Type B pancreatic cell (in vitro differentiated cells): ENCODE results near the gene PDE2A. TPM values are rescaled to one million over a fixed set of nuclear protein-coding genes. Genes with fewer than 3 reads are reported as not detected.

Experiments used
- DNase-seq: peaks from one replicate; pipeline ENCODE4 v3.0.0; 2021; ENCODE audit warnings: mixed read lengths; ENCODE audit not compliant: unreplicated experiment; ENCODE audit errors: extremely low spot score
- H3K27ac Mint-ChIP-seq: 2 replicates; pipeline ENCODE4 v1.8.0; 2021; ENCODE audit warnings: mild to moderate bottlenecking, mixed read lengths
- H3K27me3 Mint-ChIP-seq: 2 replicates; pipeline ENCODE4 v1.8.0; 2021; ENCODE audit warnings: mixed read lengths
- H3K36me3 Mint-ChIP-seq: 2 replicates; pipeline ENCODE4 v1.8.0; 2021; ENCODE audit warnings: mixed read lengths
- H3K4me1 Mint-ChIP-seq: one replicate; pipeline ENCODE4 v1.8.0; 2021; ENCODE audit warnings: mixed read lengths; ENCODE audit not compliant: unreplicated experiment
- H3K4me3 Mint-ChIP-seq: 2 replicates; pipeline ENCODE4 v1.8.0; 2021; ENCODE audit warnings: mild to moderate bottlenecking, mixed read lengths
- H3K9me3 Mint-ChIP-seq: 2 replicates; pipeline ENCODE4 v1.8.0; 2021; ENCODE audit warnings: mixed read lengths
- total RNA-seq: library from RNA; stranded (reverse); gene quantifications from 2 replicates; pipeline ENCODE4 v1.2.1, GENCODE V29; 2021; ENCODE audit warnings: low replicate concordance
- TF ChIP-seq, protein P1 (sequence below): fragments of 200-600 bp; sonication (generic); conservative IDR thresholded peaks from 2 replicates; pipeline ENCODE4 v1.5.0; 2021; ENCODE audit warnings: antibody characterized with exemption, mild to moderate bottlenecking

The PDE2A gene
- total RNA-seq, 1 donor from 2014 or later: 2.8 TPM

DNA sequence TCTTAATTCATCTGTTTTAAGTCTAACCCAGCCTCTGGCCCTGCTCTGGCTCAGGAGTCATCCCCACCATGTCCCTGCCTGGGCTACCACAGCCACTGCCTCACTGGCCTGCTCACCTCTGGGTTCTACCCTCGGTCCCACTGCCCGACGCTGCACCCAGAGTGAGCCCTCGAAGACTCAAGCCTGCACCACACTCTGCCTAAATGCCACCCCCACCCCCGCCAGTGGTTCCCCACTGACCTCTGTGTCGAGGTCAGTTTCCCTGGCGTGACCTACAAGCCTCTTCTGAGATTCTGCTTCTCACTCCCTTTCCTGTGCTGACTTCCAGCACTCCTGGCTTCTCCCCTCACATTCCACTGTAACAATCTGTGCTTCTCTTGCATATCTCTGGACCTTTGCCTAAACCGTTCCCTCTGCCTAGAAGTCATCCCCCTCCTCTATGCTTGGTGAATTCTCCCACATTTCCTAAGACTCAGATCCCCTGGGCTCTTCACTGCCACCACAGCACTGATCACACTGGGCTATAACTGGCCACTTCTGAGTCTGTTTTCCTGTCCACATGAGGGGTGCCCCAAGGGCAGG lies 12.5 kb upstream of the PDE2A start:
- peaks cover 9% of the 10 kb centered on the region for H3K4me1 Mint-ChIP-seq
- no peak overlapping the region for H3K4me3 Mint-ChIP-seq
- TF ChIP-seq, protein P1, sequence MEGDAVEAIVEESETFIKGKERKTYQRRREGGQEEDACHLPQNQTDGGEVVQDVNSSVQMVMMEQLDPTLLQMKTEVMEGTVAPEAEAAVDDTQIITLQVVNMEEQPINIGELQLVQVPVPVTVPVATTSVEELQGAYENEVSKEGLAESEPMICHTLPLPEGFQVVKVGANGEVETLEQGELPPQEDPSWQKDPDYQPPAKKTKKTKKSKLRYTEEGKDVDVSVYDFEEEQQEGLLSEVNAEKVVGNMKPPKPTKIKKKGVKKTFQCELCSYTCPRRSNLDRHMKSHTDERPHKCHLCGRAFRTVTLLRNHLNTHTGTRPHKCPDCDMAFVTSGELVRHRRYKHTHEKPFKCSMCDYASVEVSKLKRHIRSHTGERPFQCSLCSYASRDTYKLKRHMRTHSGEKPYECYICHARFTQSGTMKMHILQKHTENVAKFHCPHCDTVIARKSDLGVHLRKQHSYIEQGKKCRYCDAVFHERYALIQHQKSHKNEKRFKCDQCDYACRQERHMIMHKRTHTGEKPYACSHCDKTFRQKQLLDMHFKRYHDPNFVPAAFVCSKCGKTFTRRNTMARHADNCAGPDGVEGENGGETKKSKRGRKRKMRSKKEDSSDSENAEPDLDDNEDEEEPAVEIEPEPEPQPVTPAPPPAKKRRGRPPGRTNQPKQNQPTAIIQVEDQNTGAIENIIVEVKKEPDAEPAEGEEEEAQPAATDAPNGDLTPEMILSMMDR: no peak
- no peaks in the 10 kb centered on the region for H3K9me3 Mint-ChIP-seq
- no peaks in the 10 kb centered on the region for H3K27me3 Mint-ChIP-seq
- peaks cover 4% of the 10 kb centered on the region for H3K36me3 Mint-ChIP-seq
- no peak overlapping the region for H3K27ac Mint-ChIP-seq
- DNase-seq: no peak

DNA sequence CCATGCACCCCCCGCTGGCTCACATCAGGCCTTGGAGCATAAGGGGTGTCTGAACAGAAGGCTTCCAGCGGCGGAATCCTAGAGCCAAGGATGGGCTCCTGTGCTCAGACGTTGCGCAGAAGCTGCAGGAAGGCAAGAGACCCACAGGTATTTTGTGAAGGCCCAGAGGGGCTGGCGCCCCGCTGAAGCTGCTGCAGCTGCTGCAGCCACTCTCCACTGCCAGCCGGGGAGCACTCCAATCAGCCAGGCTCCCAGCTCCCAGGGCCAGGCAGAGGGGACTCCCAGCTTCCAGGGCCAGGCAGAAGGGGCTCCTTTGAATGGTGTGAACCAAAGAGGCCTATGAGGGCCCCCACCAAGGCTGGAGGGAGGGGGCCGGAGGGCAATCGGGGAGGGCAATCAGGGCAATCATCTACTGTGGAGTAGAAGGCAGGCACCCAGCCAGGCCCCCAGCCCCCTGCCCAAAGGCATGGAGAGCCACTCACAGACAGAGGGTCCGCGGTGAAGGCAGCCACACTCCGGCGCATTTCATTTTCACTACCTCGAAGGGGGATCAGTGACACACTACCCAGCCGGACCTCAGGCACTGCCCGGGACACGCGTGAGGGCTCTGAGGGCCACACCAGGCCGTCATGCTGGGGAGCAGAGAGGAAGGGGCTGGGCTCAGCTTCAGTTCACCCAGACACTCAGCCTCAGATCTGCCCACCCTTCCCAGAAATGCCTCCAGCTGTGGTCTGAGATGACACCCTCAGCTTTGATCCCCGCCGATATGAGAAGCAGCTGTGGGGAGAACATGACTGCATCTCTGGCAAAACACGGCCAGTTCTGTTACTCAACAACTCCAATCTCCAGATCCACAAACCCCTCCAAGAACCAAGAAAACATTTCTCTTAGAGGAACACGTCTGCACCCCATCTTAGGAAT lies 11.6 kb upstream of the PDE2A start:
- H3K27me3 Mint-ChIP-seq: no peaks in the 10 kb centered on the region
- H3K36me3 Mint-ChIP-seq: peaks cover 4% of the 10 kb centered on the region
- H3K27ac Mint-ChIP-seq: no peak overlapping the region
- TF ChIP-seq, protein P1: no peak
- no peaks in the 10 kb centered on the region for H3K9me3 Mint-ChIP-seq
- H3K4me3 Mint-ChIP-seq: no peak overlapping the region
- peaks cover 9% of the 10 kb centered on the region for H3K4me1 Mint-ChIP-seq
- DNase-seq: no peak

DNA sequence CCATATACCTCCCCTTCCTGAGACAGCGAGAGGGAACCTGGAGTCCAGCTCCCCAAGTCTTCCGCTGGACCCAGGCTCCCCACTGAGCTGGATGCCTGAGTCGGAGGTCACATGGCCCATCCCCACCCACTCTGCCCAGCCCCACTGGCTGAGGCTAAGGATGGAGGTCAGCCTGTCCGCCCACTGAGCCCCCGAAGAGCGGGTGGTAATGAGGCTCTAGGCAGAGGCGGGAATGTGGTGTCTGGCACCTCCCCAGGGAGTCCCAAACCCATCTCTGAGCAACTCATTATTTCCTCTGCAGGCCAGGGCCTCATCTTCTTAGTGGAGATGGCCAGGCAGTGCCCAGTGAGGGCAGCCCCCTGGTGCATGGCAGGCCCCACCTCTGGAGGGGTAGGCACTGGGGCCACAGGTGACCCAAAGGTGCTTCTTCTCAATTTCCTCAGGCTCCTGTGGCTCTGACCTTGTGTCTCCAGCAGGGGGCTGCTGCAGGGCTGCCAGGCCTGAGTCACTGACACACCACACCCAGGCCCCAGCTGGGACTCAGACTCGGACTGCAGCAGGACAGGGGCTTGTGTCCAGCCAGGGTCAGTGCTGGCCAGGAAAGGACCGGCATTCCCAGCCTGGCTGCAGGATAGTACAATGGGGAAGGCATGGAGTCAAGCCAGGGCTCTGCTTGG lies 10.2 kb upstream of the PDE2A start:
- TF ChIP-seq, protein P1: peak; percentile 72
- no peaks in the 10 kb centered on the region for H3K9me3 Mint-ChIP-seq
- H3K4me3 Mint-ChIP-seq: no peak overlapping the region
- H3K4me1 Mint-ChIP-seq: peaks cover 9% of the 10 kb centered on the region
- no peak overlapping the region for H3K27ac Mint-ChIP-seq
- no peak for DNase-seq
- no peaks in the 10 kb centered on the region for H3K36me3 Mint-ChIP-seq
- H3K27me3 Mint-ChIP-seq: peaks cover 12% of the 10 kb centered on the region

DNA sequence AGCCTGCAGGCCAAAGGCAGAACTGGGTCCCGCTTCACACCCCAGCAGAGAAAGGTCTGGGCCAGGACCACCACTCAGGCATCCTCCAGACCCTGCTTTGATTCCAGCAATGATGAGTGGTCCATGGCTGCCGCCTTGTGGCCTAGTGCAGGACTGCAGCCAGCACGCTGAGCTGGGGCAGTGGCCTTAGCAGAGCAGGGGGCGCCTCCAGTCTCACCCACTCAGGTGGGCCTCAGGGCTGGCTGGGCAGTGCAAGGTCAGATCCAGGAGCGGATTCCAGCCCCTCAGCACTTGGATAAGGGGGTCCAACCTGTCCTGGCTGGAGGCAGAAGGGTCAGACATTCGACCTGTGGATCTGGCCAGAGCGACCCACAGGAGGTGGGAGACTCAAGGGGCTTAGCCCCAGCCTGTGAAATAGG lies 9.6 kb upstream of the PDE2A start:
- Mint-ChIP-seq H3K27ac (peak overlapping the region; percentile 48), H3K4me3 (no peak overlapping the region), H3K27me3 (peaks cover 18% of the 10 kb centered on the region), H3K36me3 (no peaks in the 10 kb centered on the region), H3K9me3 (no peaks in the 10 kb centered on the region), H3K4me1 (peaks cover 9% of the 10 kb centered on the region)
- TF ChIP-seq, protein P1: peak; percentile 90
- DNase-seq: peak; percentile 86

DNA sequence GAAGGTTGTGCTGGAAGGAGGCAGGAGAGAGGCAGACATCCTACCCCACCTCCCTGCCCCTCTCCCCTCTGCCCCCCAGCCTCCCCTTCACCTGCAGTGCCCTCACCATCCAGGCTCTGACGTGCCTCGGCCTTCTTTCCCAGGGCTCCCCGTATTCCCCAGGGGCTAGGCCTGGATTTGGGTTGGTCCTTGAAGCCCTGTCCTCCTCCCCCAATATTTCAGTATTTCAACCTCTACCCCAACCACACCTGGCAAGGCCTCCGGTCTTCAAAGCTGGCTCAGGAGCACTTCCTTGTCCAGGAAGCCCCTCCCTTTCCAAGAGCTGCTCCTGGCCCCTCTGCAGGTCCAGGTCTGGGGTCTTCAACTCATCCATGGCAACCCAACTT lies 8.6 kb upstream of the PDE2A start:
- H3K27me3 Mint-ChIP-seq: peaks cover 27% of the 10 kb centered on the region
- no peak overlapping the region for H3K27ac Mint-ChIP-seq
- H3K9me3 Mint-ChIP-seq: no peaks in the 10 kb centered on the region
- no peak for DNase-seq
- H3K4me1 Mint-ChIP-seq: peaks cover 9% of the 10 kb centered on the region
- no peaks in the 10 kb centered on the region for H3K36me3 Mint-ChIP-seq
- H3K4me3 Mint-ChIP-seq: no peak overlapping the region
- TF ChIP-seq, protein P1: no peak
